Measurements from ENCODE around the gene TMEM98. TPM values are rescaled to one million over a fixed set of nuclear protein-coding genes. Genes with fewer than 3 reads are reported as not detected.

The TMEM98 gene
- total and polyA plus RNA-seq, 9 of the 15 experiments (the other 6 are each of a cell fraction or from before 2014, with no cell fraction given), result 33.5 to 164 (median 84.7) TPM

DNA sequence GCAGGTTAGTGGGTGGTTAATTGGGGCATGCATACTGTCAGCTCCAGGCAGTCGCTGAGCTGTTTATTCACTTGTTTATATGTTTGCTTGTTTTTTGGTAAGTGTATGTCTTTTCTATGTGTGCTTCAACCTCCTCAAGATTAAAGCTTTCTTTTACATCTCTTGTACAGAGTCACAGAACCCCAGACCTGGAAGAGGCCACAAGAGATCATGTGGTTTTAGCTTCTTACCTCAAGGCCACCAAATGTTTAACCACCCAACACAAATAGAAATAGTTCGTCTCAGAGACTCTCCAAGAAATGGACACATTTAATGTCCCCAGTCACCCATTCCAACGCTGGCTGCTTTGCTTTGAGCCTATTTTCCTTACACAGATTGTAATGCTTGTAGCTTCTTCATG, 11.8 kb upstream of the TMEM98 start:
- H3K36me3 ChIP-seq (ENCODE audit: control insufficient read depth, insufficient read depth, low read length), result no peaks in the 10 kb centered on the region
- ATAC-seq, result no peak
- H3K27ac ChIP-seq (ENCODE audit: extremely low read depth, low read depth, low read length), result no peak overlapping the region
- POLR2A ChIA-PET, result interaction anchor here (0.9 to 4.8 kb wide), 3 partner anchors 13 to 27 kb away, joined by 3 to 26 read pairs (median 3); partner anchors contain the start of gene TMEM98
- H3K4me3 ChIP-seq, result no peak overlapping the region
- H3K27me3 ChIP-seq (ENCODE audit: control insufficient read depth in 2 of 2, insufficient read depth in 2 of 2, low read length in 2 of 2), result no peaks in the 10 kb centered on the region
- no TSS peak for BruUV-seq (replicated peaks)
- H3K4me1 ChIP-seq (replicated peaks in 1 of 2; ENCODE audit: control insufficient read depth in 2 of 2, insufficient read depth in 2 of 2, low read length in 2 of 2), result peaks cover 18 to 48% of the 10 kb centered on the region in 2 experiments
- no peak overlapping the region; a peak in 1 of 4 replicates for H3K9ac ChIP-seq (ENCODE audit: insufficient read depth in 1 of 2, low read depth in 2 of 2, low read length in 2 of 2)
- no peaks in the 10 kb centered on the region for H3K79me2 ChIP-seq (ENCODE audit: control insufficient read depth, insufficient read depth, low read length)
- TF ChIP-seq, protein P1, sequence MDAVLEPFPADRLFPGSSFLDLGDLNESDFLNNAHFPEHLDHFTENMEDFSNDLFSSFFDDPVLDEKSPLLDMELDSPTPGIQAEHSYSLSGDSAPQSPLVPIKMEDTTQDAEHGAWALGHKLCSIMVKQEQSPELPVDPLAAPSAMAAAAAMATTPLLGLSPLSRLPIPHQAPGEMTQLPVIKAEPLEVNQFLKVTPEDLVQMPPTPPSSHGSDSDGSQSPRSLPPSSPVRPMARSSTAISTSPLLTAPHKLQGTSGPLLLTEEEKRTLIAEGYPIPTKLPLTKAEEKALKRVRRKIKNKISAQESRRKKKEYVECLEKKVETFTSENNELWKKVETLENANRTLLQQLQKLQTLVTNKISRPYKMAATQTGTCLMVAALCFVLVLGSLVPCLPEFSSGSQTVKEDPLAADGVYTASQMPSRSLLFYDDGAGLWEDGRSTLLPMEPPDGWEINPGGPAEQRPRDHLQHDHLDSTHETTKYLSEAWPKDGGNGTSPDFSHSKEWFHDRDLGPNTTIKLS (IDR thresholded peaks at IDR 0.05; ENCODE audit: borderline replicate concordance, low read depth), result no peak
- TF ChIP-seq SP2 (IDR thresholded peaks at IDR 0.05; ENCODE audit: extremely low read depth, low read depth, low read length, poor library complexity, severe bottlenecking) (no peak), CBX8 (IDR thresholded peaks at IDR 0.05; ENCODE audit: borderline replicate concordance, extremely low read depth, low read depth, low read length, poor library complexity, severe bottlenecking) (no peak), ASH1L (IDR thresholded peaks at IDR 0.05; ENCODE audit: borderline replicate concordance, low read depth, partially characterized antibody) (no peak), ZNF780A (CRISPR knock-in tag; IDR thresholded peaks at IDR 0.05) (no peak), MEIS2 (IDR thresholded peaks at IDR 0.05; ENCODE audit: partially characterized antibody) (no peak), CHD2 (IDR thresholded peaks at IDR 0.05; ENCODE audit: low read depth, low read length) (no peak), ZNF551 (CRISPR knock-in tag; IDR thresholded peaks at IDR 0.05) (no peak), RUNX1 (IDR thresholded peaks at IDR 0.05; ENCODE audit: low read depth) (no peak), PHF21A (IDR thresholded peaks at IDR 0.05; ENCODE audit: borderline replicate concordance, low read depth) (no peak), RHOXF2B (CRISPR knock-in tag; conservative IDR thresholded peaks at IDR 0.05) (no peak)
- TF ChIP-seq, protein P2, sequence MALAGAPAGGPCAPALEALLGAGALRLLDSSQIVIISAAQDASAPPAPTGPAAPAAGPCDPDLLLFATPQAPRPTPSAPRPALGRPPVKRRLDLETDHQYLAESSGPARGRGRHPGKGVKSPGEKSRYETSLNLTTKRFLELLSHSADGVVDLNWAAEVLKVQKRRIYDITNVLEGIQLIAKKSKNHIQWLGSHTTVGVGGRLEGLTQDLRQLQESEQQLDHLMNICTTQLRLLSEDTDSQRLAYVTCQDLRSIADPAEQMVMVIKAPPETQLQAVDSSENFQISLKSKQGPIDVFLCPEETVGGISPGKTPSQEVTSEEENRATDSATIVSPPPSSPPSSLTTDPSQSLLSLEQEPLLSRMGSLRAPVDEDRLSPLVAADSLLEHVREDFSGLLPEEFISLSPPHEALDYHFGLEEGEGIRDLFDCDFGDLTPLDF (CRISPR knock-in tag; IDR thresholded peaks at IDR 0.05), result no peak
- TF ChIP-seq, protein P3, sequence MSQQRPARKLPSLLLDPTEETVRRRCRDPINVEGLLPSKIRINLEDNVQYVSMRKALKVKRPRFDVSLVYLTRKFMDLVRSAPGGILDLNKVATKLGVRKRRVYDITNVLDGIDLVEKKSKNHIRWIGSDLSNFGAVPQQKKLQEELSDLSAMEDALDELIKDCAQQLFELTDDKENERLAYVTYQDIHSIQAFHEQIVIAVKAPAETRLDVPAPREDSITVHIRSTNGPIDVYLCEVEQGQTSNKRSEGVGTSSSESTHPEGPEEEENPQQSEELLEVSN (IDR thresholded peaks at IDR 0.05; ENCODE audit: borderline replicate concordance in 1 of 2, extremely low read depth in 1 of 2, insufficient read depth in 1 of 2, insufficient read length in 1 of 2, low read depth in 1 of 2, low read length in 1 of 2, poor library complexity in 1 of 2, severe bottlenecking in 1 of 2), result no peak
- TF ChIP-seq, protein P4, sequence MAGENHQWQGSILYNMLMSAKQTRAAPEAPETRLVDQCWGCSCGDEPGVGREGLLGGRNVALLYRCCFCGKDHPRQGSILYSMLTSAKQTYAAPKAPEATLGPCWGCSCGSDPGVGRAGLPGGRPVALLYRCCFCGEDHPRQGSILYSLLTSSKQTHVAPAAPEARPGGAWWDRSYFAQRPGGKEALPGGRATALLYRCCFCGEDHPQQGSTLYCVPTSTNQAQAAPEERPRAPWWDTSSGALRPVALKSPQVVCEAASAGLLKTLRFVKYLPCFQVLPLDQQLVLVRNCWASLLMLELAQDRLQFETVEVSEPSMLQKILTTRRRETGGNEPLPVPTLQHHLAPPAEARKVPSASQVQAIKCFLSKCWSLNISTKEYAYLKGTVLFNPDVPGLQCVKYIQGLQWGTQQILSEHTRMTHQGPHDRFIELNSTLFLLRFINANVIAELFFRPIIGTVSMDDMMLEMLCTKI (IDR thresholded peaks at IDR 0.05; ENCODE audit: partially characterized antibody), result no peak
- in situ Hi-C loops (cut with MboI), result no loop called here
- H2AFZ ChIP-seq (ENCODE audit: low read depth, low read length), result peak overlapping the region; percentile 79
- intact Hi-C loops (cut with micrococcal nuclease), result no loop called here
- H4K20me1 ChIP-seq (replicated peaks; ENCODE audit: control insufficient read depth, insufficient read depth, low read length), result no peaks in the 10 kb centered on the region
- no peak for FAIRE-seq
- no peak overlapping the region for H3K4me2 ChIP-seq (ENCODE audit: insufficient read depth, low read length)
- H3K9me3 ChIP-seq (replicated peaks; ENCODE audit: control insufficient read depth, insufficient read depth, low read depth, low read length), result no peaks in the 10 kb centered on the region; the same call in 1 of the 2 replicates
- CTCF ChIA-PET (ENCODE audit: low intra/inter-chr PET ratio), result no interaction called here
- WGBS (ENCODE audit: insufficient coverage, low coverage, missing lambda C conversion rate), result 37% methylated on average over 3 of the region's 3 CpGs
- DNase-seq (ENCODE audit: extremely low read depth in 1 of 4, low spot score in 3 of 4), result no peak
- H3K9me1 ChIP-seq (ENCODE audit: control insufficient read depth, insufficient read depth, low read length), result no peaks in the 10 kb centered on the region

Data from K562 (cell line).